Keratinocyte (primary cell): ENCODE measurements around the gene GOLGA6L10. TPM values are rescaled to one million over a fixed set of nuclear protein-coding genes. Genes with fewer than 3 reads are reported as not detected.
"Not testable (repeated sequence)": the region's sequence is repeated elsewhere in the genome, so short reads cannot be mapped to it uniquely, and the experiment has no call there.

Source experiments
- DNase-seq: peaks from one replicate; pipeline ENCODE4 v3.0.0-alpha.2; 2011; ENCODE audit warnings: low read depth, missing footprints, low spot score
- FAIRE-seq: peaks from 2 replicates; lab custom pipeline; 2011; peaks lifted over from hg19 to GRCh38; lab: Jason Lieb, UNC
- H2AFZ ChIP-seq: 2 replicates; pipeline ENCODE4 v1.6.0; 2012; ENCODE audit warnings: low read length, control low read depth, inconsistent platforms; ENCODE audit not compliant: control insufficient read depth
- H3K27ac ChIP-seq: 2 replicates; pipeline ENCODE4 v1.5.1; 2011; ENCODE audit warnings: low read length; ENCODE audit not compliant: control insufficient read depth, insufficient read depth
- H3K27me3 ChIP-seq: 3 replicates; pipeline ENCODE4 v1.6.0; 2011; ENCODE audit warnings: low read length; ENCODE audit not compliant: control insufficient read depth, insufficient read depth; ENCODE audit errors: extremely low read depth
- H3K36me3 ChIP-seq, 2 experiments: 2 replicates in 1 of 2; 3 replicates in 1 of 2; pipeline ENCODE4 v1.5.1; 2011; ENCODE audit warnings: low read length in 2 of 2, mild to moderate bottlenecking in 1 of 2; ENCODE audit not compliant: control insufficient read depth in 2 of 2, insufficient read depth in 2 of 2; ENCODE audit errors: extremely low read depth in 1 of 2
- H3K4me1 ChIP-seq: 3 replicates; pipeline ENCODE4 v1.5.1; 2011; ENCODE audit warnings: low read length; ENCODE audit not compliant: control insufficient read depth, insufficient read depth; ENCODE audit errors: extremely low read depth
- H3K4me2 ChIP-seq: 3 replicates; pipeline ENCODE4 v1.6.0; 2011; ENCODE audit warnings: low read depth, low read length; ENCODE audit not compliant: control insufficient read depth, insufficient read depth; ENCODE audit errors: extremely low read depth
- H3K4me3 ChIP-seq, 3 experiments: fragments of 200-600 bp in 1 of 3; sonication (generic) in 1 of 3; 2 replicates in 2 of 3; 3 replicates in 1 of 3; pipeline ENCODE4 v1.5.1; 2011 to 2016; ENCODE audit warnings: low read length in 3 of 3, mild to moderate bottlenecking in 3 of 3, control low read depth in 2 of 3, inconsistent platforms in 1 of 3, low read depth in 1 of 3, mixed read lengths in 1 of 3, mixed run types in 1 of 3, moderate library complexity in 1 of 3; ENCODE audit not compliant: control insufficient read depth in 2 of 3, insufficient read depth in 2 of 3; ENCODE audit errors: extremely low read depth in 1 of 3
- H3K79me2 ChIP-seq: 2 replicates; pipeline ENCODE4 v1.6.0; 2012; ENCODE audit warnings: low read length; ENCODE audit not compliant: control insufficient read depth, insufficient read depth
- H3K9ac ChIP-seq: 3 replicates; pipeline ENCODE4 v1.6.0; 2011; ENCODE audit warnings: low read length; ENCODE audit not compliant: control insufficient read depth, insufficient read depth; ENCODE audit errors: extremely low read depth
- H3K9me1 ChIP-seq: 3 replicates; pipeline ENCODE4 v1.6.0; 2011; ENCODE audit warnings: low read length; ENCODE audit not compliant: control insufficient read depth, insufficient read depth; ENCODE audit errors: extremely low read depth
- H3K9me3 ChIP-seq: 2 replicates; pipeline ENCODE4 v1.5.1; 2012; ENCODE audit warnings: low read depth, low read length; ENCODE audit not compliant: control insufficient read depth
- H4K20me1 ChIP-seq: 3 replicates; pipeline ENCODE4 v1.6.0; 2011; ENCODE audit warnings: low read length; ENCODE audit not compliant: control insufficient read depth, insufficient read depth; ENCODE audit errors: extremely low read depth
- CTCF ChIP-seq, 3 experiments: IDR thresholded peaks in 1 of 3; conservative IDR thresholded peaks in 1 of 3; optimal IDR thresholded peaks in 1 of 3; 2 replicates in 2 of 3; 3 replicates in 1 of 3; pipeline versions ENCODE3 to v1.5.1; 2011; ENCODE audit warnings: low read length in 3 of 3, mild to moderate bottlenecking in 3 of 3, moderate library complexity in 2 of 3, control low read depth in 1 of 3, inconsistent platforms in 1 of 3; ENCODE audit not compliant: insufficient read depth in 2 of 3; ENCODE audit errors: extremely low read depth in 1 of 3
- EZH2 ChIP-seq: IDR thresholded peaks from one replicate; pipeline ENCODE4 v1.6.1; 2012; ENCODE audit warnings: inconsistent platforms, mild to moderate bottlenecking, low read length, moderate library complexity
- dilution Hi-C: fragments of 300-500 bp; cut with MboI; formaldehyde crosslinking; loops from one replicate; pipeline ENCODE4 v1.7.0; 2020; ENCODE audit warnings: low sequenced_read_pairs; ENCODE audit not compliant: extremely low pct_ligation_motif_present
- polyA minus RNA-seq, 3 experiments: library from RNA; depleted of rRNA, polyadenylated mRNA; stranded (reverse); fragments of >200 nt; gene quantifications; 1 replicate in 1 of 3; 2 replicates in 1 of 3; 3 replicates in 1 of 3; pipeline ENCODE4 v1.2.3, GENCODE V29; 2011
- polyA plus RNA-seq, 5 experiments: library from polyadenylated mRNA; depleted of rRNA in 3 of 5; stranded (reverse) in 3 of 5; stranded (forward) in 1 of 5; unstranded in 1 of 5; fragments of >200 nt; gene quantifications; 1 replicate in 1 of 5; 2 replicates in 3 of 5; 3 replicates in 1 of 5; pipeline versions ENCODE4 v1.2.1 to v1.2.3, GENCODE V29; 2011 to 2012; ENCODE audit warnings: missing spikeins in 2 of 5, low read depth in 1 of 5, low replicate concordance in 1 of 5

GOLGA6L10 gene
- polyA plus RNA-seq = 0.36 to 1.6 TPM (median 1.3 TPM) in 3 replicates
- 2.6 TPM for polyA plus RNA-seq (2011; ENCODE audit: low read depth)
- polyA plus RNA-seq (2011; cell fraction: cytosol; rRNA removed) = 0.21 and 0.22 TPM in 2 replicates
- polyA plus RNA-seq (2011; cell fraction: nucleus; rRNA removed) = 2.5 and 3.0 TPM in 2 replicates
- 0.54 and 1.1 TPM in 2 replicates for polyA plus RNA-seq (2012; ENCODE audit: low replicate concordance)
- polyA minus RNA-seq = 0.10 to 0.67 TPM (median 0.23 TPM) in 3 replicates
- polyA minus RNA-seq (2011; cell fraction: cytosol; rRNA and poly(A)+ RNA removed) = not detected
- 1.1 and 1.3 TPM in 2 replicates for polyA minus RNA-seq (2011; cell fraction: nucleus; rRNA and poly(A)+ RNA removed)

GRCh38 chr15:82349375-82349774 lies at the start of gene GOLGA6L10:
Gene GOLGA6L10, minus strand, starts transcription at chr15:82349475. Its CDS starts 100 bp downstream, at chr15:82349375.
- dilution Hi-C loops, H3K4me3 ChIP-seq, H3K4me1 ChIP-seq, H3K27me3 ChIP-seq, FAIRE-seq, H4K20me1 ChIP-seq, H3K4me2 ChIP-seq, H3K79me2 ChIP-seq, H3K27ac ChIP-seq, H3K9me1 ChIP-seq, H3K9ac ChIP-seq, H2AFZ ChIP-seq, DNase-seq, H3K36me3 ChIP-seq, H3K9me3 ChIP-seq: not testable (repeated sequence)

GRCh38 chr15:82398785-82399184 lies 49.5 kb upstream of the GOLGA6L10 start:
- no peaks in the 10 kb centered on the region for H3K36me3 ChIP-seq
- dilution Hi-C loops = no loop called here
- no peak overlapping the region for H3K4me2 ChIP-seq
- H3K9ac ChIP-seq = no peak overlapping the region
- no peaks in the 10 kb centered on the region for H3K9me3 ChIP-seq
- no peaks in the 10 kb centered on the region for H3K79me2 ChIP-seq
- H2AFZ ChIP-seq = no peak overlapping the region
- TF ChIP-seq CTCF (optimal IDR thresholded peaks at IDR 0.05 in 1 of 3, IDR thresholded peaks at IDR 0.05 in 1 of 3, conservative IDR thresholded peaks at IDR 0.05 in 1 of 3; ENCODE audit: extremely low read depth in 1 of 3, insufficient read depth in 2 of 3, low read length in 3 of 3) (no peak), EZH2 (no peak)
- H3K4me3 ChIP-seq = no peak overlapping the region
- no peak for DNase-seq
- H3K4me1 ChIP-seq = peaks cover 2% of the 10 kb centered on the region
- no peak overlapping the region for H3K27ac ChIP-seq
- H4K20me1 ChIP-seq = no peaks in the 10 kb centered on the region
- H3K27me3 ChIP-seq = no peaks in the 10 kb centered on the region
- no peak for FAIRE-seq
- no peaks in the 10 kb centered on the region for H3K9me1 ChIP-seq

GRCh38 chr15:82397817-82398216 lies 48.5 kb upstream of the GOLGA6L10 start:
- no peaks in the 10 kb centered on the region for H3K9me3 ChIP-seq
- peaks cover 2% of the 10 kb centered on the region for H3K4me1 ChIP-seq
- H3K27ac ChIP-seq = no peak overlapping the region
- no peak overlapping the region for H3K4me2 ChIP-seq
- H3K9me1 ChIP-seq = no peaks in the 10 kb centered on the region
- no peak overlapping the region for H2AFZ ChIP-seq
- H3K36me3 ChIP-seq = no peaks in the 10 kb centered on the region
- TF ChIP-seq CTCF (optimal IDR thresholded peaks at IDR 0.05 in 1 of 3, IDR thresholded peaks at IDR 0.05 in 1 of 3, conservative IDR thresholded peaks at IDR 0.05 in 1 of 3; ENCODE audit: extremely low read depth in 1 of 3, insufficient read depth in 2 of 3, low read length in 3 of 3) (no peak), EZH2 (no peak)
- no peak overlapping the region for H3K4me3 ChIP-seq
- H3K27me3 ChIP-seq = no peaks in the 10 kb centered on the region
- H4K20me1 ChIP-seq = no peaks in the 10 kb centered on the region
- H3K79me2 ChIP-seq = peaks cover 3% of the 10 kb centered on the region
- DNase-seq (no peak), FAIRE-seq (no peak)
- dilution Hi-C loops = no loop called here
- H3K9ac ChIP-seq = no peak overlapping the region

- FAIRE-seq = not testable (repeated sequence)
Measured at GRCh38 chr15:82395788-82396187, 46.5 kb upstream of the GOLGA6L10 start.

More at GRCh38 chr15:82395788-82396187, 46.5 kb upstream of the GOLGA6L10 start:
- H3K27ac ChIP-seq, DNase-seq, H3K9me3 ChIP-seq, H3K9ac ChIP-seq, H4K20me1 ChIP-seq, H3K4me2 ChIP-seq, H2AFZ ChIP-seq, dilution Hi-C loops, H3K79me2 ChIP-seq, H3K4me1 ChIP-seq, H3K4me3 ChIP-seq, H3K27me3 ChIP-seq, H3K36me3 ChIP-seq, H3K9me1 ChIP-seq: not testable (repeated sequence)
